ENCODE data around the gene CCL4L2. TPM values are rescaled to one million over a fixed set of nuclear protein-coding genes. Genes with fewer than 3 reads are reported as not detected.
"Not testable (repeated sequence)": the region's sequence is repeated elsewhere in the genome, so short reads cannot be mapped to it uniquely, and the experiment has no call there.

CCL4L2 gene
- total RNA-seq, 1 experiment from 2014 or later, result not detected

- TF ChIP-seq PRDM15 (CRISPR knock-in tag; IDR thresholded peaks at IDR 0.05), result no peak
- no peak for TF ChIP-seq ZNF232 (CRISPR knock-in tag; IDR thresholded peaks at IDR 0.05)
- TF ChIP-seq STAT6 (CRISPR knock-in tag; conservative IDR thresholded peaks at IDR 0.05; ENCODE audit: low read depth), result no peak
- TF ChIP-seq ZNF219 (CRISPR knock-in tag; IDR thresholded peaks at IDR 0.05; ENCODE audit: borderline replicate concordance), result no peak
- no peak for TF ChIP-seq ZNF317 (CRISPR knock-in tag; IDR thresholded peaks at IDR 0.05; ENCODE audit: borderline replicate concordance, low read depth)
Measured at GRCh38 chr17:36188891-36189306, 22.0 kb upstream of the CCL4L2 start (continued).

- H3K36me3 Mint-ChIP-seq; POLR2A ChIA-PET; H3K27ac Mint-ChIP-seq; DNase-seq (ENCODE audit: low spot score); H3K27me3 Mint-ChIP-seq (ENCODE audit: low read depth); H3K9me3 Mint-ChIP-seq; H3K4me1 Mint-ChIP-seq; CTCF ChIA-PET; H3K4me3 Mint-ChIP-seq; ATAC-seq: not testable (repeated sequence)
Measured at GRCh38 chr17:36189993-36190392, 20.9 kb upstream of the CCL4L2 start.

DNA sequence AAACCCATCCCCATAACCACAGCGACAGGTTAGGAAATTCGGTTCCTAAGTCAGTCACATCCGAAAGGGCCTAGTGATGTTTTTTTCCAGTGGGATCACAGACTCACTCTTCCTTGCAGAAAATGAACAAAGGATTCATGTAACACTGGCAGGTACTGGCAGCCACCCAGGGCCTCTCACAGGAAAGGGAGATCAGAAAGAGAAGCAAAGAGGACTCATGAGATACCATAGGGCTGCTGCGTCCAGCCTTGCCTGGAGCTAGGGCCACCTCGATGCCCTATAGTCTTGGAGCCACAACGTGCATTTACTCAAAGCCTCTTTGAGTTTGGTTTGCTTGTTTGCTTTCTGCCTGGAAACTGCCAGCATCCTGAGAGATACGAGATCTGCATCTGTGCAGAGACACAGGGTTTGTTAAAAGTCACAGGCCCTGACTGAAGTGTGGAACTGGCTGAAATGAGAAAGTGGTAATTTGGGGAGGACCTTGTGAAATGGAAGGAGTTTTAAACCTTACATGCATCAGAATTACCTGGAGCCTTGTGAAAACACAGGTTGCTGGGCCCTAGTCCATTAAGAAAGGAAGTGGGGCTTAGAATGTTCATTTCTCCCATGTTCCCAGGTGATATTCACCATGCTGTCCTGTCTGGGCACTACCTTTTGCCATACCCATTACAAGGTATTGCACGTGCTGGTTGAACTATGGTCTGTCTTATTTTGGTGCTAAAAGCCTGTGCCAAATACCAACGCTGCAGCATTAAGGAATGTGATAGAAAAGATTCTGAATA is 20.1 kb upstream of the CCL4L2 start:
- H3K4me3 Mint-ChIP-seq; H3K36me3 Mint-ChIP-seq; H3K4me1 Mint-ChIP-seq; H3K27me3 Mint-ChIP-seq (ENCODE audit: low read depth); DNase-seq (ENCODE audit: low spot score); ATAC-seq; H3K27ac Mint-ChIP-seq; POLR2A ChIA-PET; CTCF ChIA-PET; H3K9me3 Mint-ChIP-seq: not testable (repeated sequence)

DNA sequence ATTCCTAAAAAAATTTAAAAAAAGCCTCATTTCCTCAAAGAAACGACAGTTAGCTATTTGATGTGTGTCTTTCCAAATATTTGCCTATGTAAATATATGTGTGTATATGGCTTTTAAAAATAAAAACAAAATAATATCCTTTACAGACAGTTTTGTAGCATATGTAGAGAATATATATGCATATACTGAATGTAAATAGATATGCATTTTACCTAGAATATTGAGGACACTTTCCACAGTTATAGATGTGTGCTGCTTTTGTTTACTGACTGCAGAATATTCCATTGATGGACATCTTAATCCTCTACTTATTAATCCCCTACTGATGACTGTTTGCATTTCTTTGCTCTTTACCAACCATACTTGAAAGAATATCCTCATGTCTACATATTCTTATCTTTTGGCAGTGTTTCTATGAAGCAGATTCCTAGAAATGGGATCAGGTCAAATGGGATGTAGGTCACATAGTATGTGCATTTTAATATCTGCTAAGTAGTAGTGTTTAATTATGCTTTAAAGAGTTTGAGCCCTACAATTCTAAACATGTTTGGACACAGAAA is 17.6 kb upstream of the CCL4L2 start:
- POLR2A ChIA-PET, result no interaction called here
- H3K27ac Mint-ChIP-seq, result no peak overlapping the region
- H3K9me3 Mint-ChIP-seq, result no peaks in the 10 kb centered on the region
- DNase-seq (ENCODE audit: low spot score) (no peak), ATAC-seq (no peak)
- CTCF ChIA-PET, result interaction anchor here (1.1 to 1.5 kb wide), 2 partner anchors 10 to 121 kb away, joined by 3 to 6 read pairs; no protein-coding TSS in a partner anchor
- no peak overlapping the region for H3K4me3 Mint-ChIP-seq
- H3K36me3 Mint-ChIP-seq, result no peaks in the 10 kb centered on the region
- peaks cover 14% of the 10 kb centered on the region for H3K4me1 Mint-ChIP-seq
- no peaks in the 10 kb centered on the region for H3K27me3 Mint-ChIP-seq (ENCODE audit: low read depth)
- TF ChIP-seq CREM (CRISPR knock-in tag; IDR thresholded peaks at IDR 0.05), result no peak
- TF ChIP-seq GRHL2 (CRISPR knock-in tag; IDR thresholded peaks at IDR 0.05; ENCODE audit: insufficient replicate concordance, severe bottlenecking), result no peak
- TF ChIP-seq FOXP1 (CRISPR knock-in tag; IDR thresholded peaks at IDR 0.05; ENCODE audit: borderline replicate concordance), result no peak
- no peak for TF ChIP-seq ZBTB21 (CRISPR knock-in tag; IDR thresholded peaks at IDR 0.05; ENCODE audit: borderline replicate concordance)
- TF ChIP-seq ZNF396 (CRISPR knock-in tag; IDR thresholded peaks at IDR 0.05; ENCODE audit: borderline replicate concordance), result no peak
- no peak for TF ChIP-seq PRRX2 (CRISPR knock-in tag; IDR thresholded peaks at IDR 0.05)
- TF ChIP-seq, protein P1, sequence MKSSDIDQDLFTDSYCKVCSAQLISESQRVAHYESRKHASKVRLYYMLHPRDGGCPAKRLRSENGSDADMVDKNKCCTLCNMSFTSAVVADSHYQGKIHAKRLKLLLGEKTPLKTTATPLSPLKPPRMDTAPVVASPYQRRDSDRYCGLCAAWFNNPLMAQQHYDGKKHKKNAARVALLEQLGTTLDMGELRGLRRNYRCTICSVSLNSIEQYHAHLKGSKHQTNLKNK (CRISPR knock-in tag; IDR thresholded peaks at IDR 0.05), result no peak
- no peak for TF ChIP-seq ZNF671 (CRISPR knock-in tag; IDR thresholded peaks at IDR 0.05)
- TF ChIP-seq, protein P2, sequence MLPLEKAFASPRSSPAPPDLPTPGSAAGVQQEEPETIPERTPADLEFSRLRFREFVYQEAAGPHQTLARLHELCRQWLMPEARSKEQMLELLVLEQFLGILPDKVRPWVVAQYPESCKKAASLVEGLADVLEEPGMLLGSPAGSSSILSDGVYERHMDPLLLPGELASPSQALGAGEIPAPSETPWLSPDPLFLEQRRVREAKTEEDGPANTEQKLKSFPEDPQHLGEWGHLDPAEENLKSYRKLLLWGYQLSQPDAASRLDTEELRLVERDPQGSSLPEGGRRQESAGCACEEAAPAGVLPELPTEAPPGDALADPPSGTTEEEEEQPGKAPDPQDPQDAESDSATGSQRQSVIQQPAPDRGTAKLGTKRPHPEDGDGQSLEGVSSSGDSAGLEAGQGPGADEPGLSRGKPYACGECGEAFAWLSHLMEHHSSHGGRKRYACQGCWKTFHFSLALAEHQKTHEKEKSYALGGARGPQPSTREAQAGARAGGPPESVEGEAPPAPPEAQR (CRISPR knock-in tag; IDR thresholded peaks at IDR 0.05), result no peak

- POLR2A ChIA-PET; H3K36me3 Mint-ChIP-seq; H3K27ac Mint-ChIP-seq; H3K27me3 Mint-ChIP-seq (ENCODE audit: low read depth); H3K9me3 Mint-ChIP-seq; ATAC-seq; DNase-seq (ENCODE audit: low spot score); H3K4me3 Mint-ChIP-seq: not testable (repeated sequence)
- CTCF ChIA-PET, result interaction anchor here (1.4 to 1.6 kb wide), 2 partner anchors 17 to 45 kb away, joined by 4 to 6 read pairs; partner anchors contain the start of gene CCL4L2
- H3K4me1 Mint-ChIP-seq, result peaks cover 14% of the 10 kb centered on the region
Measured at GRCh38 chr17:36194147-36194831, 16.6 kb upstream of the CCL4L2 start.
